Gastrocnemius medialis (tissue), 4 donors: ENCODE measurements around the gene ZMIZ2.

Source experiments
- POLR2A ChIP-seq, 2 donors: fragments of 450-650 bp; IDR thresholded peaks; one replicate each; pipeline ENCODE4 v1.6.1; 2017; ENCODE audit warnings: antibody characterized with exemption in 2 of 2, mild to moderate bottlenecking in 2 of 2, moderate library complexity in 2 of 2
- TF ChIP-seq, protein P1 (sequence below), 5 experiments: fragments of 450-650 bp in 3 of 5; fragments of 200-600 bp in 2 of 5; sonication (generic) in 2 of 5; IDR thresholded peaks in 4 of 5; conservative IDR thresholded peaks in 1 of 5; 1 replicate in 4 of 5; 2 replicates in 1 of 5; pipeline ENCODE4 v1.5.1; 2016 to 2019; ENCODE audit warnings: antibody characterized with exemption in 5 of 5, mild to moderate bottlenecking in 3 of 5, moderate library complexity in 3 of 5

GRCh38 chr7:44716205-44716604, 32.4 kb upstream of the ZMIZ2 start:
- no peak for TF ChIP-seq POLR2A (IDR thresholded peaks at IDR 0.05)
- TF ChIP-seq, protein P1, sequence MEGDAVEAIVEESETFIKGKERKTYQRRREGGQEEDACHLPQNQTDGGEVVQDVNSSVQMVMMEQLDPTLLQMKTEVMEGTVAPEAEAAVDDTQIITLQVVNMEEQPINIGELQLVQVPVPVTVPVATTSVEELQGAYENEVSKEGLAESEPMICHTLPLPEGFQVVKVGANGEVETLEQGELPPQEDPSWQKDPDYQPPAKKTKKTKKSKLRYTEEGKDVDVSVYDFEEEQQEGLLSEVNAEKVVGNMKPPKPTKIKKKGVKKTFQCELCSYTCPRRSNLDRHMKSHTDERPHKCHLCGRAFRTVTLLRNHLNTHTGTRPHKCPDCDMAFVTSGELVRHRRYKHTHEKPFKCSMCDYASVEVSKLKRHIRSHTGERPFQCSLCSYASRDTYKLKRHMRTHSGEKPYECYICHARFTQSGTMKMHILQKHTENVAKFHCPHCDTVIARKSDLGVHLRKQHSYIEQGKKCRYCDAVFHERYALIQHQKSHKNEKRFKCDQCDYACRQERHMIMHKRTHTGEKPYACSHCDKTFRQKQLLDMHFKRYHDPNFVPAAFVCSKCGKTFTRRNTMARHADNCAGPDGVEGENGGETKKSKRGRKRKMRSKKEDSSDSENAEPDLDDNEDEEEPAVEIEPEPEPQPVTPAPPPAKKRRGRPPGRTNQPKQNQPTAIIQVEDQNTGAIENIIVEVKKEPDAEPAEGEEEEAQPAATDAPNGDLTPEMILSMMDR (IDR thresholded peaks at IDR 0.05 in 4 of 5, conservative IDR thresholded peaks at IDR 0.05 in 1 of 5) = no peak
